Activated CD4-positive, alpha-beta T cell treated with anti-CD3 and anti-CD28 coated beads, Interleukin-2, amount 50 U/mL, for 24 hours (primary cell): ENCODE measurements around the gene ZNF304.

Experiments used
- DNase-seq, 2 donors: peaks; one replicate each; pipeline ENCODE4 v3.0.0-alpha.2; 2020; ENCODE audit warnings: low read depth in 1 of 2, low spot score in 1 of 2

ZNF304 gene

GRCh38 chr19:57350877-57351805 lies at the start of gene ZNF304:
ZNF304 (plus strand) TSS chr19:57351271; CDS start chr19:57351665, 394 bp downstream.
- peak; percentile 56 to 81 for DNase-seq

- no peak for DNase-seq
Observed at GRCh38 chr19:57302020-57302465, 49.0 kb upstream of the ZNF304 start.

DNA sequence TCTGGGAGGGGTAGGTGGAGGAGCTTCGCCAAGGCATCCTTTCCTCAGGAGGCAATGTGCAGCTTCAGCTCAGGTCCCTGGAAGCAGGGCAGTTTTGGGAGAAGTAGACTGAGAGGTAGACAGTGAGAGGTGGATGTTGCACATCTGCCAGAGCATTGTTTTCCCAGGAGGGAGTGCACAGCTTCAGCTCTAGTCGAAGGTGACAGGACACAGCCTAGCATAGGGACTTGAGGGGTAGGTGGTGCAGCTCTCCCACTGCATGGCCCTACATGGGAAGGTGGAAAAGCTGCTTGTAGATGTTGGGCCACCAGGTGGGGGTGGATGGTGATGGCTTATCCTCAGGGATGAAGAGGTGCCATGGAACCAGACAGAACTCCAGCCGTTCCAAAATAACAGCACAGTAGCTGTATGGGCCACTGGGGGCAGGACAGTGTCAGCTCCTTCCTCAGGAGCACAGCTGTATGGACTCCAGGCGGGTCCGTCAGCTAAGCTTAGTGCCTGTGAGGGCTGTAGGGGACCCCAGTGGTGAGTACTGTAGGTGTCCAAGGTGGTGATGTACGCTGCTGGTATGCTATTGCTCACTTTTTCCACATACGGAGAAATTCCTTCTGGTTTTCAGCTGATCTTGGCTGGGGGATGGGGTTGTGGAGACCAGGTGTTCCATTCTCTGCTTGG lies 48.2 kb upstream of the ZNF304 start:
- DNase-seq, result no peak

GRCh38 chr19:57305056-57305455 lies 46.0 kb upstream of the ZNF304 start:
- DNase-seq, result no peak

GRCh38 chr19:57308514-57308913 lies 42.6 kb upstream of the ZNF304 start:
- DNase-seq, result no peak

GRCh38 chr19:57310792-57311191 lies 40.3 kb upstream of the ZNF304 start:
- DNase-seq, result no peak

DNA sequence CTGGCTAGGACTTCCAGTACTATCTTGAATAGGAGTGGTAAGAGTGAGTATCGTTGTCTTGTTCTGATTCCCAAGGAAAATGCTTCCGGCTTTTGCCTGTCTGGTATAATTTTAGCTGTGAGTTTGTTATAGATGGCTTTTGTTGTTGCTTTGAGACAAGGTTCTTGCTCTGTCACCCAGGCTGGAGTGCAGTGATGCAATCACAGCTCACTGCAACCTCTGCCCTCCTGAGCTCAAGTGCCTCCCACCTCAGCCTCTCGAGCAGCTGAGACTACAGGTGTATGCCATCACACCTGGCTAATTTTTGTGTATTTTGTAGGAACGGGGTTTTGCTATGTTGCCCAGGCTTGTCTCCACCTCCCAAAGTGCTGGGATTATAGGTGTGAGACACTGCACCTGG lies 36.9 kb upstream of the ZNF304 start:
- no peak for DNase-seq

DNA sequence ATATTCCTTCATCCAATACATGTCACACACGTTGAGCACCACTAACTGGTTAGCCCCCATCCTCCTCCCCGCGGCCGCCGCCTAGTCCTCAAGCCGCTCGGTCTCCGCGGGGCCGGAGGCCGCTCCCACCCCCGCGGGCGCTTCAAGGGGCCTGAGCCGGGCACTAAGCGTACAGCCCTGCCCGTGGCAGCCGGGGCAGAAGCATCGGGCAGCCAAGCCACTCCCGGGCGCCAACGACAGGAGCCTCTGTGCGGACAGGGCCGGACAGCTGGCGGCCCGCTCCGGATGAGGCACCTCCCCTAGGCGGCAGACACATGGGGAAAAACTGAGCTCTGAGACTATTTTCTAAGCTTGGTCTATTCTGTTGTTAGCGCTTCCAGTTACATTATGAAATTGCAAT lies 33.6 kb upstream of the ZNF304 start:
- no peak for DNase-seq

DNA sequence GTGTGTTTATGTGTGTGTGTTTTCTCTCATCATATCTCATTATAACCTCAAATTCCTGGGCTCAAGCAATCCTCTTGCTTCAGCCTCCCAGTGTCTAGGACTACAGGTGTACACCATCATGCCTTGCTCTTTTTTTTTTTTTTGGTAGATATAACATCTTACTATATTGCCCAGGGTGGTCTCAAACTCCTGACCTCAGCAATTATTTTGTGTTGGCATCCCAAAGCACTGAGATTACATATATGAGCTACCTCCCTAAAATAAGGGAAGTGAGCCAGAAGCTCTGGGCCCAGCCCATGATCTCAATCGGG lies 31.2 kb upstream of the ZNF304 start:
- no peak for DNase-seq

GRCh38 chr19:57320180-57321084 lies 30.6 kb upstream of the ZNF304 start, which contains the start of gene ZNF543:
ZNF543 (plus strand) TSS chr19:57320472; CDS start chr19:57320854, 382 bp downstream.
- peak; percentile 89 for DNase-seq

GRCh38 chr19:57321116-57321515 lies 30.0 kb upstream of the ZNF304 start:
- no peak for DNase-seq

GRCh38 chr19:57321751-57322150 lies 29.3 kb upstream of the ZNF304 start:
- no peak for DNase-seq

- DNase-seq, result no peak
Observed at GRCh38 chr19:57324992-57325391, 26.1 kb upstream of the ZNF304 start.

GRCh38 chr19:57327993-57328392 lies 23.1 kb upstream of the ZNF304 start:
- DNase-seq, result no peak

GRCh38 chr19:57334191-57334590 lies 16.9 kb upstream of the ZNF304 start:
- no peak for DNase-seq

DNA sequence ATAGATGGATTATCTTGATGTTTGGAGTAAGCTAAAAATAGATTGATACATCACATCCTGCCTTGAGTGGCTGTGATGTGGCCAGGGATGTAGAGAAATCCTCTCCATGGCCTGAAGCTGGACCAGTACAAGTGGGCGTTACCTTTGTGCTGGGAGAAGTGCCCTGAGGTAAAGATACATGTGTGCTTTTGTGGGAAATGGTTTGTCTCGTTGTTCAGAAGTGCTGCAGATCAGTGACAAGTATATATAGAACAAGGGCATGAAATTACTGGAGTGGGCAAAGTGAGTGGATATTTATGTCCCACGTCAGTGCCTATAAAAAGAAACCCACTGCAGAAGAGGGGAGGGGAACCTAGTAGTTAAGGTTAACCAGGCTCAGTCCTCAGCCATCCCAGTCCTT lies 12.2 kb upstream of the ZNF304 start:
- no peak for DNase-seq

DNA sequence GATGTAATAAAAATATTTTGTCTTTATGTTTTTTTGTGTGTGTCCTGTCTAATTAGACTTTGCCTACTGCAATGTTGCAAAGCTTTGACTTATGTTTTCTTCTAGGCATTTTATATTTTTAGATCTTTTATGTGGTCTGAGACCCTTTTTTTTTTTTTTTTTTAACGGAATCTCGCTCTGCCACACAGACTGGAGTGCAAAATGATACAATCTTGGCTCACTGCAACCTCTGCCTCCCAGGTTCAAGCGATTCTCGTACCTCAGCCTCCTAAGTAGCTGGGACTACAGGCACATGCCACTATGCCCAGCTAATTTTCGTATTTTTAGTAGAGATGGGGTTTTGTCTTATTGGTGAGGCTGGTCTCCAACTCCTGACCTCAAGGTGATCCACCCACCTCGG lies 8.5 kb upstream of the ZNF304 start:
- DNase-seq, result no peak

- no peak for DNase-seq
Observed at GRCh38 chr19:57348136-57348535, 2.9 kb upstream of the ZNF304 start.

- no peak for DNase-seq
Observed at GRCh38 chr19:57351867-57352266, 796 bp downstream of the ZNF304 start.

- no peak for DNase-seq
Observed at GRCh38 chr19:57355916-57356315, 4.8 kb downstream of the ZNF304 start.

- DNase-seq, result no peak
Observed at GRCh38 chr19:57357406-57357805, 6.3 kb downstream of the ZNF304 start.
